Activated CD4-positive, CD25-positive, alpha-beta regulatory T cell treated with anti-CD3 and anti-CD28 coated beads, Interleukin-2, amount 50 U/mL, for 16 hours (primary cell): ENCODE measurements around the gene UBAC1.

Source experiments
- DNase-seq: peaks from one replicate; pipeline ENCODE4 v3.0.0-alpha.2; 2020; ENCODE audit warnings: low read depth, low spot score

The UBAC1 gene

GRCh38 chr9:135884328-135885035 lies 76.7 kb downstream of the UBAC1 start:
- DNase-seq: no peak

GRCh38 chr9:135883410-135884089 lies 77.6 kb downstream of the UBAC1 start:
- no peak for DNase-seq
